NCI-H2227 (cell line): ENCODE results near the gene EPHA2.
"Not testable (repeated sequence)": the region's sequence is repeated elsewhere in the genome, so short reads cannot be mapped to it uniquely, and the experiment has no call there.

Source experiments
- DNase-seq: peaks from one replicate; lab custom pipeline; 2025; ENCODE audit not compliant: unreplicated experiment; lab: John Stamatoyannopoulos, UW

Gene EPHA2

DNA sequence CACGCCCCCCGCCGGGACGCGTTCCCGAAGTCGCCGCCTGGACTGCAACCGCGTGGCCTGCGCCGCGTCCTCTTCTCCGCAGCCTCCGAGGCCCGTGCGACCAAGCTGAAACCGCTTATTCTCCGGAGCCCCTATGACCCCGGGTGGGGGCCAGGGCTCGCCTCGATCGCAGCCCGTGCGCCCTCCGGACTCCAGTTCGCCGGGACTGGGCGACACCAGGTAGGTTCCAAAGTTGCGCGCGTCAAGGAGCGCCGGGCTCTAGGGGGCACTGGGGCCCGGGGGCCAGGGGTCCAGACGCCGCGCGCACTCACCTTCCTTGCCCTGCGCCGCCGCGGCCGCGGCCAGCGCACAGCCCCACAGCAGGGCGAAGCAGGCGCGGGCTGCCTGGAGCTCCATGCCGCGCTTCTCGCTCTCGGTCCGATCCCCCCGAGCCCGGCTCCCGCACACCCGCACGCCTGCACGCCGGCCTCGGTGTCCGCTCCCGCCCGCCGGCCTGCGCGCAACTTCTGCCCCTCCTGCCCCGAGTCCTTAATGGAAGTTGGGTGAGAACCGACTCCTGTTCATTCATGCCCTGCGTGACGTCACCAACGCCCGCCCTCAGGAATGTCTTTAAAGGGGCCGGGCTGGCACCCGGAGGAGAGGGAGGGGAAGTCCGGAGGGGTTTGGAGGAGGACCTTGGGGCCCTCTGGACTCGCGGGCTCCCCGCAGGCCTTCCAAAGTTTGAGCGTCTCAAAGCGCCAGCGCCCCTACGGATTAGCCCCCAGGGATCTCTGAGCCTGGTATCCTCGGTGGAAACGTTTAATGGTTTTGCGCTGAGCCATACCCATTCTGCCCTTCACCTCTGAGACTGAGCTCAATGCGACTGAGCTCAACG lies at the start of gene EPHA2:
TSS of gene EPHA2 (minus strand) at position 533 of the 874 bp plus-strand sequence. CDS start at position 396, 137 bp downstream.
- DNase-seq = peak; percentile 73

DNA sequence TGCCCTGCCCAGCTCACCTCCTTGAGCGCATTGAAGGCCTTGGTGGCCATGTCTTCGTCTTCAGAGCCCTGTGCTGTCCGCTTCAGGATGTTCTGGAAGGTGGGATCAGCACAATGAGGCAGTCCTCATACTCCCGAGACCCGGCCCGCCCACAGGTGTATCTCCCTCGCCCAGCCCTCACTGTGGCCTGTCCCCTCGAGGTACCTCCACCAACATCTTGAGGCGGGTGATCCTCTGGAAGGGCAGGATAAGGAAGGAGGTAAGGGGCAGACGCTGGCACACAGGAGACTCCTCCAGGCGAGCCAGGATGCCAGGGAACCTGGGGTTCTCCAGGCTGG lies 49.4 kb upstream of the EPHA2 start:
- no peak for DNase-seq

DNA sequence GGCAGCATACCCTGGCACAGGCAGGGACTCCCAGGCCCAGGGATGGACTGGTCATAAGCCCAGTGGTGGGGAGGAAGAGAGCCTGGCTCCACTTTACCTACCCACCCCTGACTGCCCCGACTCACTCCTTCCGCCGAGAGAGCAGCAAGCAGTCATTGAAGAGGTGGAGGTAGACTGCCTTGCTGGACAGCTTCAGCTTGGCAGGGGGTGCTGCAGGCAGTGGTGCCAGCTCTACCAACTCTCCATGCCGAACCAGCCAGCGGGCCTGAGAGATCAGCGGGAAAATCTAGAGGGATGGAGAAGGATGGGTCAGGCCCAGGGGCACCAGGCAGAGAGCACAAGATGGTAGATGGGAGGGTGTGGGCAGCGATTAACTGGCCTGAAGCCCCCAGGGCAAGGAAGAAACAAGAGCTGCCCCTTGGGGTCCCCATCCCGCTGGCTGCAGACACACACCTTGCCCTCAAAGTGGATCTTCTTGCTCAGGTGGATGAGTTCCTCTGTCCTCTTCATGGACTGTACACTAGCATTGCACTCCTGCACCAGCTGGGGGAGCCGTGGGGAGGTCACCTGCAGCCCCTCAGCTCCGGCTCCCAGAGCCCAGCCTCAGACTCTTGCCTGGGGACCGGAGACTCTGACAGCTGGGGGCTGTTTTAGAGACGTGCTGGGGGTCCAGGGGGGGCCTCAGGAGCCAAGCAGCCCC lies 48.9 kb upstream of the EPHA2 start:
- peak; percentile 53 for DNase-seq

DNA sequence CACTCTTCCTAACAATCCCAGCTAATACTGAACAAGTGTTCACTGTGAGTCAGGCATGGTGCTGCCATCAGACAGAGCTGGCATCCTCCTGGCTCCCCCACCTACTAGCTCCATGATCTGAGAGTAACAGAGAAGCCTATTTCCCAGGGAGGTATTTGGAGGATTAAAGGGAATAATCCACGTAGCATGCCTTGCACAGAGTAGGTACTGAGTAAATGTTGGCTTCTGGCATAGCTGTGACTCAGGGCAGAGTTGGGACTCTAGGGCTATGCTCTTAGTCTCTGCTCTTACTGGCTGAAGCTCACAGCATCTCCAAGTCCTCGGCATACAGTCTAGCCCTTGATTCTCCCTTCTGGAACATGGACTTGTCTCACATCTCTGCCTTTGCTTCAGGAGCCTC lies 48.3 kb upstream of the EPHA2 start:
- DNase-seq = no peak

DNA sequence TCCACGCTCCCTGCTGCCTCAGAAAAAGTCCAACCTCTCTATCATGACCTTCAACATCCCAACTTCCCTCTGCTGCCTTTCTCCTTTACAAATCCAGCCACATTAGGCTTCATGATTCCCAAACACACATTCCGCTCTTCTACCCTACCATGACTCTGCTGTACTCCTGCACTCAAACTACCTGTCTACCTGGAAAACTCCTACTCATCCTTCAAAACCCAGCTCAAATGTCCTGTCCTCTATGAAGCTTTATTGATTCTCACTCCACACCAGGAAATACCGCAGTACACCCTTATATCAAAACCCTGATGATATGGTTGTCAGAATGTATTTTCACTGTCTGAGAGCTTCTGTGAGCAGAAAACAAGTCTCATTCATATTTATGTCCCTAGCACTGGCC lies 47.7 kb upstream of the EPHA2 start:
- DNase-seq = no peak

DNA sequence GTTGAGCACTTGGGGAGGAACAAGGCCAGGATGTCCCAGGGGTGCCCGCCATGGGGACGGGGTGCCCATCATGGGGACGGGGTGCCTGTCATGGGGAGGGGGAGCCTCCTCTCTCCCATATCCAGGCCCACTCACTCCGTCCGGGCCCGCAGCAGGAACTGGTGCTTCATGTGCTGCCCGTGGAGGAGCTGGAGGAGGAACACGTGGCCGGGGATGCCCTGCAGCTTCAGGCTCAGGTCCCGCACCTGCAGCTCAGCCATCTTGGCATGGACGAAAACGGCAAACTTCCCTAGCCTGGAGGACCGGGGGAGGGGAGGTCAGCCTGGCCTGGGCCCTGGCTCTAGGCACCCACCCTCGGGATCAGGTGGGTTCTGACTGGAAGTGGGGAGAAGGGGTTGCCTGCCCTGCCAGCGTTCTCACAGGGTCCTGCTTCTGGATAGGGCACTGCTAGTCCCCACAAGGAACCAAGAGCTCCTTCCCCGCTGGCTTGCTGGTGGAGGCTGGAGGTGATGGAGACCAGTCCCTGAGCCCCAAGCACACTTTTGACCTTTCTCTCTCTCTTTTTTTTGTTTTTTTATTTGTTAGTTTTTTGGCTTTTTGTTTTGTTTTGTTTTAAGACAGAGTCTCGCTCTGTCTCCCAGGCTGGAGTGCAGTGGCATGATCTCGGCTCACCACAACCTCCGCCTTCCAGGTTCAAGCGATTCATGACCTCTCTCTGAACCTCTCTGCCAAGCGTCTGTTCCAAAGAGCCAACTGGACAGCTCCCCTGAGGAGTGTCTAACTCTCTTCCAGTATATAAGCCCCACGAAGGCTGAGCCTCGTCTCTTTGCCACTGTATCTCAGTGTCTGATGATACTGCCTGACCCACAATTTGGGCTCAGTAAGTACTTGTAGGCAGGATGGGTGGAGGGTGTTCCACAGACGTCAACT lies 46.7 kb upstream of the EPHA2 start:
- no peak for DNase-seq

DNA sequence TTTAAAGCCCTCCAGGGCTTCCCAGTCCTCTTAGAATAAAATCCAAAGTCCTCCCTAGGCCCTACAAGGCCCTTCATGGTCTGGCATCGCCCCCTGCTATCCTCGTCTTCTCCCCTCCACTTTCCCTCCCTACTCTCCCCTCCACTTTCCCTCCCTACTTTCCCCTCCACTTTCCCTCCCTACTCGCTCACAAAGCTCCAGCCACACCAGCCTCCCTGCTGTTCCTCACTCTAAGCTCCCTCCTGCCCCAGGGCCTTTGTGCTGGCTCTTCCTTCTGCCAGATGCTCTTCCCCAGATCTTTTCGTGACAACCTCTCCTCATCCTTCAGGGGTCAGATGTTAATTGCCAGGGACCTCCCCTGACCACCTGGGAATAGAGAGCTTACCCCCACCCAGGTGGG lies 43.8 kb upstream of the EPHA2 start:
- DNase-seq = no peak

DNA sequence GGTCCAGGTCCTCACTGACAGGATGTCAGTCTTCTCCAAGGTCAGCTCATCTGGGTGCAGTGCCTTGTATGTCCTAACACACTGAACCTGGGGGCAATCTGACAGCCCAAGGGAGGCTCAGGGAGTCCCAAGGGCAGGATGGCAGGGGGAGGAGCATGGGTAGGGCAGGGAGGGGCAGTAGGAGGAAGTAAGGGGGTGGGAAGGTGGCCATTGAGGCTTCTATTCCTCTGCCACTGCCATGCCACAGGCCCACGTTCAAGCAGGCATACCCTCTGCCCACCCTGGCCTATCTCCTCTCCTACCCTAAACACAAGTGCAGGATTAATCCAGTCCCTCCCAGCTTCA lies 43.3 kb upstream of the EPHA2 start:
- no peak for DNase-seq

DNA sequence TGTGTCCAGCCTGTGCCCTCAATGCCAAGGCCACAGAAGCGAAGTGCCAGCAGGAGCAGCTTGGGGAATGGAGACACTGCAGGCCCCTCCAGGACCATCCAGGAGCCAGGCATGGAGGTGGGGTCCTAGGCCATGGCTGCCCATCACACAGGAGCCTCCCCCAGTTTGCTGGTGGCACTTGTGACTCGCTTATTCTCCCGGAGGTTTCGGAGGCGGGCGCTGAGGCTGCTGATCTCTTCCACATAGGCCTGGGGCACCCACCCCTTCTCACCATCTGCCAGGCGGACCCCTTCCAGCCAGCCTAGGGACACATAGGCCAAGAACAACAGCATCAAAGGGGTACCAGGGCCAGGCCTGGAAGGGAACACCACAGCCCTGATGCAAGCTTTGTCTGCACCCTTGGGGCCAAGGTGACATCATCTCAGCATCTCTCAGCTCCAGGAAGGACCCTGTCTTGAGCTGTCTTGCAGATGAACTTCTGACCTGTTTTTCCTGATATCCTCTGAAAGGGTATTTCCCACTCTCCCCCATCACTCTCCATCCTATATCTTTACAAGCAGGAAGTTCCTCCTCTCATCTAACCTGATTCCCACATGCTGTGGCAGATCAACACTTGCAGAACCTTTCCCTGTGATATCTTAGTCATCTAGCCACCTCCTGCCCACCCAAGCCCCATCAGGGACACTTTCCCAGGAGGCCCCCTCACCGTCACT lies 42.7 kb upstream of the EPHA2 start:
- DNase-seq = no peak

DNA sequence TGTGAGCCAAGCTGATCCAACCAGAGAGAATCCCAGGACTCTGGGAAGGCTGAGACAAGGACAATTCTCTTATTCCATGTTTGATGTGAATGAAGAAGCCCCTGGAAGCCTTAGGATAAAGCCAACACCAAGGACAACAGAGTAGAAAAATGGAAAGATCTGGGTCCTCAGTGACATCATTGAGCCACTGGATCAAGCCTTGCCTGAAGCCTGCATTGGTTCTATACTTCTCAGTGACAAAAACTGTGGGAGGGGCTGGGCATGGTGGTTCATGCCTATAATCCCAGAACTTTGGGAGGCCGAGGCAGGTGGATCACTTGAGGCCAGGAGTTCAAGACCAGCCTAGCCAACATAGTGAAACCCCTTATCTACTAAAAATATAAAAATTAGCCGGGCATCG lies 41.0 kb upstream of the EPHA2 start:
- DNase-seq = no peak

DNA sequence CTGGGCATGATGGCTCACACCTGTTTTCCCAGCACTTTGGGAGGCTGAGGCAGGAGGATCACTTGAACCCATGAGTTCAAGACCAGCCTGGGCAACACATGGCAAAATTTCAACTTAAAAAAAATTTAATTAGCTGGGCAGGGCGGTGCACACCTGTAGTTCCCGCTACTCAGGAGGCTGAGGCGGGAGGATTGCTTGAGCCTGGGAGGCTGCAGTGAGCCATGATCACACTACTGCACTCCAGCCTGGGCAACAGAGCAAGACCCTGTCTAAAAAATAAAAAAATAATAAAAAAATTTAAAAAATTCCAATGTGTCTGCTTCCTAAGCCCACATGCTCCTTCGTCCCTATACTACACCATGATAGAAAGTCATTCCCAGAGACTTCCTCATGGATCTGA lies 40.3 kb upstream of the EPHA2 start:
- not testable (repeated sequence) for DNase-seq

DNA sequence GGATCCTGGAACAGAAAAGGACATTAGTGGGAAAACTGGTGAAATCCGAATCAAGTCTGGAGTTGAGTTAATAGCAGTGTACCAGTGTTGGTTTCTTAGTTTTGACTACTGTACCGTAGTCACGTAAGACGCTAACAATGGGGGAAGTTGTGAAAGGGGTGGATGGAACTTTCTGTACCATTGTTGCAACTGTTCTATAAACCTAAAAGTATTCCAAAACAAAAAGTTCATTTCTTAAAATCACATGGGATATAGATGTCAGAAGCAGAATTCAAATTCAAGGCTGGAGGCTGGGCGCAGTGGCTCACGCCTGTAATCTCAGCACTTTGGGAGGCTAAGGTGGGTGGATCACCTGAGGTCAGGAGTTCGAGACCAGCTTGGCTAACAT lies 39.6 kb upstream of the EPHA2 start:
- DNase-seq = no peak

DNA sequence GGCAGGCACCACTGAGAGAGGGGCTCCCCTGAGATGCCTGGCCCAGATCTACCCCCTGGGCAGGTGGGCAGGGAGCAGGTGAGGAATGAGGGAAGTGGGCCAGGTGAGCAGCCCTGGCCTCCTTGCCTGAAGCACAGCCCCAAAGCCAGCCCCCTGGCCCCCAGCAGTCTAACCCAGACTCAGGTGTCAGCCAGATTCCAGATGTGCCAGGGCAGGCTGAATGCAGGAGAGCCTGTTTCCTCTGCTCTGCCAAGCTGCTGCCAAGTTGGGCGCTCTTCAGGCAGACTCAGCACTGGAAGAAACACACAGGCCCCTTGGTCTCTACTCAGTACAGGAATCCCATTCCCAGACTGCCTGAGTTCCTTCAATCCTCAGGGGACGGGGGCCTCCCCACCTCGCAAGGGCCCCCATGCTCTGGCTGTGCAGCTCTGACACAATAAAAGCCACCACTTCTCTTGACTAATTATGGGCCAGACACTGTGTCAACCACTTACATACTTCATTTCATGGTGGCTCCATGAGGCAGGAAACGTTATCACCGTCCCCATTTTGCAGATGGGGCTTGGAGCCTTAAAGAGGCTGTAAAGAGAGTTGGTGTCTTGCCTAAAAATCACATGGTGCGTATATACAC lies 36.2 kb upstream of the EPHA2 start:
- no peak for DNase-seq

DNA sequence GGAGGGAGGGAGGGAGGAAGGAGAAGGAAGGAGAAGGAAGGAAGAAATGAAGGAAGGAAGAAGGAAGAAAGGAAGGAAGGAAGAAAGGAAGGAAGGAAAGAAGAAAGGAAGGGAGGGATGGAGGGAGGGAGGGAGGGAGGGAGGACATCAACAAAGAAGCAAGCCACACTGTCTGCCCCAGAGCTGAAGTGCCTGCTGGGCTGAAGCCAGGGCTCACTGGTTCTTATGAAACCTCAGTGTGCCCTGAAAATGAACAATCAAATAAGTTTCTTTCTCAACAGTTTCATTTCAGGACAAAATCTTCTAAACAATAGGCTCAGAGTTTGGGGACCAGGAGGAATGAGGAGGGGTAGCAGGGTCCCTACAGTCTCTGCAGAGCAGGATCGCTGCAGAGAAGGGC lies 35.4 kb upstream of the EPHA2 start:
- no peak for DNase-seq

DNA sequence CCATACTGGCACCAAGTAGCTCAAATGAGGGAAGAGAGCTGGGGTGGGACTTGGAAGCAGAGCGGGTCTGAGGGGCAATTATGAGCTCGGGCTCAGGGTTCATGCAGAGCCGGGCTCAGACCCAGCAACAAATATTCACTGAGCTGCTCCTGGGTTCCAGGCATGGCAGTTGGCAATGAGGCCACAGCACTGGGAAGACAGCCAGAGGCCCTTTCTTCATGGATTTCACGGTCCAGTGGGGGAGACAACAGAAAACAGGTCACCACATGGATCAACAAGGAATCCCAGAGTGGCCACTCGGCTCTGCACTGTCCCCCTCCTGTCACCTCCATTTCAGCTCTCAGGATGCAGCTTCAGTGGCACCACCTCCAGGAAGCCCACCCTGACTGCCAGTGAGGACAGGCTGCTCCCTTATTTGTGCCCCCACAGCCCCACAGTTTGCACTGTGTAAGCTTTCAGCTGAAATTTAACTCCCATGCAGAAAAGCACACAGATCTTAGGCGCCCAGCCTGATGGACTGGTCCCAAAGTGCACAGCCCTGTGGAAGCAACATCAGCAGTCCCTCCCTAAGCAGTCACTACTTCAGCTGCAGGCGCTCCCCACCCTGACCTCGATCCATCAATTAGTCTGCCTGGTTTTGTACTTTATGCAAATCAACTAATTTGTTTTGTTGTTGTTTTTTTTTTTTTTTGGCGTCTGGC lies 34.2 kb upstream of the EPHA2 start:
- DNase-seq = no peak

DNA sequence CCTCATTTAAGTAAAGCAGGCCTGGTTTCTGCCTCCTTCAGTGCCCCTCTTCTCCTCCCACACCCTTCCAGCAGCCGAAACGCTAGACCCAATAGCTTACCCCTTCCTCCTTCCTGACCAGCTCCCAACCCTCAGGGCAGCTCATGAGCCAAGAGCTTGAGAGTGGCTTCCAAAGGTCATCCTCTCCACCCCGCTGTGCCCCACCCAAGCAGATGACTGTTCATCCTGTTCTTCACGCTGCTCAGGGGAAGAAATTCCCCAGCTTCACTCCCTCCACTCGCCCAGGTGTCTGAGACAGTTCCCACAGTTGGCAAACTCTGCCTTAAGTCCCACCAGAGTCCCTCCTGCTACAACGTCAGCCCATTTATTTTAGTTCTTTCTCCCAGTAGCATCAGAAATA lies 33.1 kb upstream of the EPHA2 start:
- DNase-seq = no peak

DNA sequence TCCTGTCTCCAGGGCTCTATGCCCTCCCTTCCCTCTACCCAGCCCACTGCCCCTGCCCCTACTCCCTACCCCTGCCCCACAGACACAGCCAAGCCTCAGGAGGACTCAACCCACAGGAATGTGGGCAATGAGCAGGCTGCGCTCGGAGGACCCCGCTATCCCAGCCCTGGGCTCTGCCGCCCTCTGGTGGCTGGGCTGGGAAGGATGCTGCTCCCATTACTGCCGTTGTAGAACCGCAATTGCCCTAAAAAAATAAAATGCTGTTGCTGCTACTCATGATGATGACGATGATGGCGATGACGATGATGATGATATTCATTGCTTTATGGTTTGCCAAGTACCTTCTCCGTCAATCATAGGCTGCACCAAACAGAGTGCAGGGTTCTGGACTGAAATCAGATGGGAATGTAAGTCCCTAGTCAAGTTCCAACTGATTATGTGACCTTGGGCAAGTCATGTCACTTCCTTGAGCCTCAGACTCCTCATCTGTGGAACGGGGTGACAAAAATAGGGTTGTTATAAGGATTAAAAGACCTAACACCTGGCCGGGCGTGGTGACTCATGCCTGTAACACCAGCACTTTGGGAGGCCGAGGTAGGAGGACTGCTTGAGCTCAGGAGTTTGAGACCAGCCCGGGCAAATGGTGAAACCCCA lies 32.0 kb upstream of the EPHA2 start:
- peak; percentile 79 for DNase-seq

DNA sequence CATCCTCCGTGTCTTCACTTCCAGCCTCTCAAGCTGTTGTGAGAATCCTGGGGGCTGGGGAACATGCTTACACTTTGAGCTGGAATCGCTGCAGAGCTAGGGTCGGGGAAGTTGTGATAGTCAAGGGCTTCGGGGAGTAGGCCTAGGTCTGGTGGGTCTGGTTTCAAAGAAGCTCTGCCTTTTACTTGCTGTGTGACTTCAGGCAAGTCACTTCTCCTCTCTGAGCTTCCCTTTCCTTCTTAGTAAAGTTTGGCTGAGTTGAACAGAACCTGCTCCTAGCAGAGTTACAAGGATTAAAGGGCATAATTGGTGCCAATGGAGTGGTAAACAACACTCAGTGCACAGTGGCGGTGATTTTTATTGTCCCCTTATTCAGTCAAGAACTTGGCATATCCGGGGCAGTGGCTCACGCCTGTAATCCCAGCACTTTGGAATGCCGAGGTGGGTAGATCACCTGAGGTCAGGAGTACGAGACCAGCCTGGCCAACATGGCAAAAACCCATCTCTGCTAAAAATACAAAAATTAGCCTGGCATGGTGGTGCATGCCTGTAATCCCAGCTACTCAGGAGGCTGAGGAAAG lies 30.9 kb upstream of the EPHA2 start:
- no peak for DNase-seq
